Liver (tissue), 9 donors: Measurements from ENCODE around the gene DACH1. TPM values are rescaled to one million over a fixed set of nuclear protein-coding genes. Genes with fewer than 3 reads are reported as not detected.

Experiments used
- DNase-seq: peaks from one replicate; pipeline ENCODE4 v3.0.0-alpha.2; 2017; ENCODE audit warnings: low spot score
- H3K27ac ChIP-seq, 2 donors: one replicate each; pipeline ENCODE4 v1.7.0; 2013; ENCODE audit warnings: inconsistent platforms in 2 of 2, low read length in 2 of 2, control low read depth in 1 of 2, low read depth in 1 of 2, mild to moderate bottlenecking in 1 of 2
- H3K27me3 ChIP-seq, 4 donors: one replicate each; pipeline versions ENCODE4 v1.6.1 to v1.7.0; 2013; ENCODE audit warnings: low read length in 3 of 4, inconsistent platforms in 1 of 4, mild to moderate bottlenecking in 1 of 4, moderate library complexity in 1 of 4; ENCODE audit not compliant: control insufficient read depth in 4 of 4, insufficient read depth in 4 of 4
- H3K36me3 ChIP-seq, 4 donors: one replicate each; pipeline versions ENCODE4 v1.6.1 to v1.7.0; 2013; ENCODE audit warnings: low read length in 3 of 4, mild to moderate bottlenecking in 3 of 4, low read depth in 1 of 4, moderate library complexity in 1 of 4; ENCODE audit not compliant: control insufficient read depth in 4 of 4, insufficient read depth in 3 of 4
- H3K4me1 ChIP-seq, 4 donors: one replicate each; pipeline versions ENCODE4 v1.6.1 to v1.7.0; 2013; ENCODE audit warnings: low read length in 3 of 4, mild to moderate bottlenecking in 3 of 4, moderate library complexity in 1 of 4; ENCODE audit not compliant: control insufficient read depth in 4 of 4, insufficient read depth in 4 of 4
- H3K4me3 ChIP-seq, 3 donors: one replicate each; pipeline versions ENCODE4 v1.6.1 to v1.7.0; 2013; ENCODE audit warnings: low read length in 3 of 3, control low read depth in 1 of 3, low read depth in 1 of 3, mild to moderate bottlenecking in 1 of 3
- H3K9ac ChIP-seq, 2 donors: one replicate each; pipeline ENCODE4 v1.7.0; 2013; ENCODE audit warnings: low read length in 2 of 2, mild to moderate bottlenecking in 2 of 2, moderate library complexity in 2 of 2, control low read depth in 1 of 2, low read depth in 1 of 2
- H3K9me3 ChIP-seq, 4 donors: one replicate each; pipeline versions ENCODE4 v1.6.1 to v1.7.0; 2013; ENCODE audit warnings: low read length in 3 of 4; ENCODE audit not compliant: control insufficient read depth in 4 of 4
- ATF3 ChIP-seq: IDR thresholded peaks from 2 replicates; pipeline ENCODE4 v1.6.1; 2016; ENCODE audit warnings: antibody characterized with exemption
- CTCF ChIP-seq: fragments of 150-350 bp; IDR thresholded peaks from 2 replicates; pipeline ENCODE4 v1.5.1; 2017; ENCODE audit warnings: improper control_type of control experiment, low read depth, low read length; ENCODE audit not compliant: missing input control
- EGR1 ChIP-seq, 2 donors: IDR thresholded peaks; 2 replicates each; pipeline ENCODE4 v1.6.1; 2016 to 2018; ENCODE audit warnings: antibody characterized with exemption in 2 of 2, low read depth in 2 of 2
- FOXA1 ChIP-seq: IDR thresholded peaks from 2 replicates; pipeline ENCODE4 v1.6.1; 2016; ENCODE audit warnings: antibody characterized with exemption
- FOXA2 ChIP-seq: IDR thresholded peaks from 2 replicates; pipeline ENCODE4 v1.6.1; 2016; ENCODE audit warnings: antibody characterized with exemption
- GABPA ChIP-seq, 2 donors: IDR thresholded peaks in 1 of 2; conservative IDR thresholded peaks in 1 of 2; 2 replicates each; pipeline ENCODE4 v1.6.1; 2016; ENCODE audit warnings: antibody characterized with exemption in 2 of 2, mild to moderate bottlenecking in 1 of 2, moderate library complexity in 1 of 2
- HNF4A ChIP-seq, 2 donors: conservative IDR thresholded peaks; 2 replicates each; pipeline ENCODE4 v1.6.1; 2016; ENCODE audit warnings: antibody characterized with exemption in 2 of 2, mild to moderate bottlenecking in 2 of 2
- HNF4G ChIP-seq: IDR thresholded peaks from 2 replicates; pipeline ENCODE4 v1.6.1; 2016; ENCODE audit warnings: antibody characterized with exemption
- JUND ChIP-seq, 2 donors: IDR thresholded peaks; 2 replicates each; pipeline ENCODE4 v1.6.1; 2016; ENCODE audit warnings: antibody characterized with exemption in 2 of 2
- MAX ChIP-seq: IDR thresholded peaks from 2 replicates; pipeline ENCODE4 v1.6.1; 2016; ENCODE audit warnings: antibody characterized with exemption
- NR2F2 ChIP-seq: IDR thresholded peaks from 2 replicates; pipeline ENCODE4 v1.6.1; 2016; ENCODE audit warnings: antibody characterized with exemption
- RAD21 ChIP-seq, 2 donors: IDR thresholded peaks; 2 replicates each; pipeline ENCODE4 v1.6.1; 2016; ENCODE audit warnings: antibody characterized with exemption in 2 of 2, mild to moderate bottlenecking in 2 of 2
- REST ChIP-seq: IDR thresholded peaks from 2 replicates; pipeline ENCODE4 v1.6.1; 2016; ENCODE audit warnings: antibody characterized with exemption, mild to moderate bottlenecking
- RXRA ChIP-seq, 2 donors: IDR thresholded peaks; 2 replicates each; pipeline ENCODE4 v1.6.1; 2017 to 2018; ENCODE audit warnings: antibody characterized with exemption in 2 of 2, mild to moderate bottlenecking in 1 of 2
- SP1 ChIP-seq: IDR thresholded peaks from 2 replicates; pipeline ENCODE4 v1.6.1; 2018; ENCODE audit warnings: antibody characterized with exemption, mild to moderate bottlenecking
- TAF1 ChIP-seq: conservative IDR thresholded peaks from 2 replicates; pipeline ENCODE4 v1.6.1; 2016; ENCODE audit warnings: antibody characterized with exemption, mild to moderate bottlenecking
- YY1 ChIP-seq: IDR thresholded peaks from 2 replicates; pipeline ENCODE4 v1.6.1; 2016; ENCODE audit warnings: antibody characterized with exemption, mild to moderate bottlenecking
- ZBTB33 ChIP-seq: IDR thresholded peaks from 2 replicates; pipeline ENCODE4 v1.6.1; 2016; ENCODE audit warnings: antibody characterized with exemption
- WGBS: extraction: QIAGEN DNeasy Blood & Tissue Kit; methylation state at CpG from one replicate; pipeline ENCODE4 v1.1.7; 2013; 5-methylcytosine and 5-hydroxymethylcytosine counted together
- polyA plus RNA-seq, 2 donors: library from polyadenylated mRNA; stranded (reverse) in 1 of 2; unstranded in 1 of 2; fragments of 200-250 nt in 1 of 2; fragments of >200 nt in 1 of 2; fragmentation: Nextera tagmentation in 1 of 2; extraction: Ambion mirVana in 1 of 2; gene quantifications; one replicate each; pipeline versions ENCODE4 v1.2.1 to v1.2.3, GENCODE V29; 2013 to 2015
- total RNA-seq, 2 donors: library from RNA; depleted of rRNA; stranded (reverse); fragments of >200 nt; gene quantifications; one replicate each; pipeline ENCODE4 v1.2.3, GENCODE V29; 2014
- donor health status: healthy.
- donor health status: healthy.
- donor health status: healthy.
- donor health status: healthy.
- donor health status: healthy.

Gene DACH1
- total and polyA plus RNA-seq, 4 donors = 0.28 to 1.9 (median 0.77) TPM

GRCh38 chr13:71632206-71632605 lies 234.8 kb downstream of the DACH1 start:
- Histone ChIP-seq H3K36me3 (no peaks in the 10 kb centered on the region), H3K27me3 (no peaks in the 10 kb centered on the region), H3K9ac (no peak overlapping the region), H3K4me1 (no peaks in the 10 kb centered on the region), H3K27ac (no peak overlapping the region), H3K4me3 (no peak overlapping the region), H3K9me3 (no peaks in the 10 kb centered on the region)
- no peak for DNase-seq
- 71% methylated on average over 3 of the region's 3 CpGs for WGBS
- TF ChIP-seq NR2F2 = no peak
- TF ChIP-seq YY1 = no peak
- TF ChIP-seq SP1 = no peak
- no peak for TF ChIP-seq JUND (IDR thresholded peaks at IDR 0.05)
- no peak for TF ChIP-seq HNF4G

- Histone ChIP-seq H3K27ac (no peak overlapping the region), H3K9me3 (no peaks in the 10 kb centered on the region), H3K4me3 (no peak overlapping the region), H3K9ac (no peak overlapping the region), H3K27me3 (peaks cover 0 to 4% (median 0%) of the 10 kb centered on the region in 4 donors), H3K4me1 (no peaks in the 10 kb centered on the region), H3K36me3 (no peaks in the 10 kb centered on the region)
- no peak for DNase-seq
- WGBS = 84% methylated on average over 3 of the region's 3 CpGs
- TF ChIP-seq YY1 = no peak
- no peak for TF ChIP-seq ZBTB33
- no peak for TF ChIP-seq CTCF
- TF ChIP-seq RXRA (IDR thresholded peaks at IDR 0.05) = no peak
- no peak for TF ChIP-seq EGR1 (IDR thresholded peaks at IDR 0.05; ENCODE audit: low read depth in 2 of 2)
- TF ChIP-seq HNF4A (conservative IDR thresholded peaks at IDR 0.05) = no peak
- no peak for TF ChIP-seq GABPA (IDR thresholded peaks at IDR 0.05 in 1 of 2, conservative IDR thresholded peaks at IDR 0.05 in 1 of 2)
- TF ChIP-seq TAF1 = no peak
- no peak for TF ChIP-seq JUND (IDR thresholded peaks at IDR 0.05)
- no peak for TF ChIP-seq REST
- no peak for TF ChIP-seq ATF3
- TF ChIP-seq MAX = no peak
- TF ChIP-seq FOXA2 = no peak
- TF ChIP-seq SP1 = no peak
- no peak for TF ChIP-seq RAD21 (IDR thresholded peaks at IDR 0.05)
- TF ChIP-seq FOXA1 = no peak
- TF ChIP-seq HNF4G = no peak
- TF ChIP-seq NR2F2 = no peak
Measured at GRCh38 chr13:71629167-71629566, 237.8 kb downstream of the DACH1 start.
